Right lobe of liver (tissue), 6 donors: ENCODE results near the gene PNMA8C. TPM values are rescaled to one million over a fixed set of nuclear protein-coding genes. Genes with fewer than 3 reads are reported as not detected.
A peak's percentile ranks its signal among the peaks of the same experiment; 100 is the strongest.

Source experiments
- ATAC-seq, 4 donors: fragments of 200-7000 bp; cut with Tn5 transposase; one replicate each; pipeline ENCODE4 v1.9.1; 2020; ENCODE audit warnings: mild to moderate bottlenecking in 4 of 4, moderate library complexity in 4 of 4
- DNase-seq, 3 donors: peaks; one replicate each; pipeline ENCODE4 v3.0.0-alpha.2; 2020
- H3K27ac ChIP-seq, 3 donors: fragments of 200-600 bp; one replicate each; pipeline ENCODE4 v1.8.0; 2022
- H3K27me3 ChIP-seq, 2 donors: fragments of 200-600 bp; one replicate each; pipeline ENCODE4 v1.8.0; 2022
- H3K36me3 ChIP-seq, 4 donors: fragments of 200-600 bp; sonication (generic) in 1 of 4; one replicate each; pipeline versions ENCODE4 v1.5.1 to v1.8.0; 2017 to 2022; ENCODE audit warnings: control low read depth in 1 of 4
- H3K4me1 ChIP-seq, 4 donors: fragments of 200-600 bp; sonication (generic) in 1 of 4; one replicate each; pipeline versions ENCODE4 v1.5.1 to v1.8.0; 2017 to 2022; ENCODE audit warnings: control low read depth in 1 of 4
- H3K4me3 ChIP-seq, 3 donors: fragments of 200-600 bp; one replicate each; pipeline ENCODE4 v1.8.0; 2022
- H3K9me3 ChIP-seq, 4 donors: fragments of 200-600 bp; sonication (generic) in 1 of 4; one replicate each; pipeline versions ENCODE4 v1.5.1 to v1.8.0; 2017 to 2022; ENCODE audit warnings: control low read depth in 1 of 4
- CTCF ChIP-seq, 4 donors: fragments of 200-600 bp in 3 of 4; fragments of 450-650 bp in 1 of 4; IDR thresholded peaks; one replicate each; pipeline versions ENCODE4 v1.5.1 to v1.8.0; 2016 to 2022; ENCODE audit warnings: antibody characterized with exemption in 4 of 4, mild to moderate bottlenecking in 2 of 4
- POLR2A ChIP-seq: fragments of 450-650 bp; IDR thresholded peaks from one replicate; pipeline ENCODE4 v1.6.1; 2017; ENCODE audit warnings: antibody characterized with exemption, mild to moderate bottlenecking
- WGBS: methylation state at CpG from one replicate; pipeline ENCODE4 v1.1.6; 2018; ENCODE audit warnings: low coverage, low lambda C conversion rate; ENCODE audit not compliant: insufficient coverage; ENCODE audit errors: missing lambda C conversion rate; 5-methylcytosine and 5-hydroxymethylcytosine counted together
- intact Hi-C, 2 donors: fragments of 100-400 bp; cut with DNase I; formaldehyde crosslinking; loops; one replicate each; pipeline versions ENCODE4 v1.11.2 to v1.14.1; 2022
- total RNA-seq, 6 experiments: library from RNA; depleted of rRNA in 2 of 6; stranded (reverse); fragments of >200 nt in 2 of 6; fragmentation: NEBNext Ultra II Directional in 3 of 6; extraction: Animal tissue kit (Norgen Biotek cat#: 25700) in 3 of 6; gene quantifications; one replicate each; pipeline versions ENCODE4 v1.1.0 to v1.2.4, GENCODE V29; 2016 to 2023
- donor health status: DM: no; HTN: yes; CAD: no.
- donor health status: DM: no; HTN: no; CAD: no.
- donor health status: DM: no; HTN: no; CAD: no.
- donor health status: DM: no; HTN: yes; CAD: no.
- donor health status: DM: no; HTN: yes; CAD: no.

Gene PNMA8C
- total RNA-seq, 6 experiments from 2014 or later: not detected

- H3K4me1 ChIP-seq: no peaks in the 10 kb centered on the region
- intact Hi-C loops: loop anchor here in 1 of 2 donors (10.0 kb wide), 1 partner anchor 99 kb away; no protein-coding TSS in a partner anchor
- 86% methylated on average over 3 of the region's 7 CpGs for WGBS
- peak in 1 of 4 donors; percentile 16 for ATAC-seq
- peak; percentile 6 to 42 (median 37) for DNase-seq
- H3K36me3 ChIP-seq: peaks cover 4 to 48% (median 17%) of the 10 kb centered on the region in 4 donors
- no peaks in the 10 kb centered on the region for H3K9me3 ChIP-seq
- no peak overlapping the region for H3K4me3 ChIP-seq
- H3K27me3 ChIP-seq: no peaks in the 10 kb centered on the region
- no peak for TF ChIP-seq CTCF (IDR thresholded peaks at IDR 0.05)
- TF ChIP-seq POLR2A: no peak
- H3K27ac ChIP-seq: no peak overlapping the region
Measured at GRCh38 chr19:46383846-46384245, 44.9 kb downstream of the PNMA8C start.

- TF ChIP-seq POLR2A (no peak), CTCF (IDR thresholded peaks at IDR 0.05) (no peak)
- Histone ChIP-seq H3K9me3 (no peaks in the 10 kb centered on the region), H3K27me3 (no peaks in the 10 kb centered on the region), H3K4me3 (no peak overlapping the region), H3K27ac (no peak overlapping the region), H3K36me3 (peaks cover 4 to 46% (median 14%) of the 10 kb centered on the region in 4 donors), H3K4me1 (no peaks in the 10 kb centered on the region)
- DNase-seq (peak; percentile 13 to 40 (median 31)), ATAC-seq (no peak)
- 93% methylated on average over 14 of the region's 23 CpGs for WGBS
- intact Hi-C loops: loop anchor here in 1 of 2 donors (10.0 kb wide), 1 partner anchor 98 kb away; no protein-coding TSS in a partner anchor
Measured at GRCh38 chr19:46383171-46383815, 45.4 kb downstream of the PNMA8C start.

DNA sequence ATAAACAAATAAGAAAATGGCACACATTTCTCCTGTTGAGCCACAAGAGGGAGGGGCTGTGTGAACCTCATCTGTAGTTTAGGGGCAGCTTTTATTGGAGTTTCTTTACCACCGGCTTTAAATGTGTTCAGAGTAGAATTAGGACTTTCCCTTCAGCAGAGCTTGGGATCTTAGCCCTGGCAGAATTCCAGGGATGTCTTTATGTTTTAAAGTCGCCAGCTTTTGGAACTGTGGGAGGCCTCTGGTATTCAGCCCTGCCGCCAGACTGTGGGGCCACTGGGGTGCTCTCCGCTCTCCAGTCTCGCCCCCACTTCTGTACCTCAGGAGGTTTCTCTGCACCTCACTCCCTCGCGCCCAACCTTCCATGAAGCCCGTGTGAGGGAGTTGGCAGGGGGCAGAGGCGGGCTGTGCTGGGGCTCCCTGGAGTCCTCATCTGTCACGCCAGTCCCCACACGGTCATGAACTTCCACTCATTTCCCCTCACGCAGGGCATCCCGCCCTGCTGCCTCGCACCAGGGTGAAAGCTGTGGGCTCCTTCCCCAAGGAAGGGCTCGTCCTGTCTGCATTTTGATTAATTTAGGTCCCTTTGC, 46.9 kb downstream of the PNMA8C start:
- intact Hi-C loops: loop anchor here in 1 of 2 donors (10.0 kb wide), 1 partner anchor 97 kb away; no protein-coding TSS in a partner anchor
- Histone ChIP-seq H3K4me1 (peaks cover 0 to 4% (median 0%) of the 10 kb centered on the region in 4 donors), H3K4me3 (no peak overlapping the region), H3K9me3 (no peaks in the 10 kb centered on the region), H3K36me3 (peaks cover 4 to 52% (median 14%) of the 10 kb centered on the region in 4 donors), H3K27me3 (no peaks in the 10 kb centered on the region), H3K27ac (no peak overlapping the region)
- DNase-seq (peak; percentile 11 to 40 (median 29)), ATAC-seq (peak in 1 of 4 donors; percentile 12)
- WGBS: no CpG with 5 or more reads among the region's 15 CpGs
- TF ChIP-seq CTCF (IDR thresholded peaks at IDR 0.05): no peak

DNA sequence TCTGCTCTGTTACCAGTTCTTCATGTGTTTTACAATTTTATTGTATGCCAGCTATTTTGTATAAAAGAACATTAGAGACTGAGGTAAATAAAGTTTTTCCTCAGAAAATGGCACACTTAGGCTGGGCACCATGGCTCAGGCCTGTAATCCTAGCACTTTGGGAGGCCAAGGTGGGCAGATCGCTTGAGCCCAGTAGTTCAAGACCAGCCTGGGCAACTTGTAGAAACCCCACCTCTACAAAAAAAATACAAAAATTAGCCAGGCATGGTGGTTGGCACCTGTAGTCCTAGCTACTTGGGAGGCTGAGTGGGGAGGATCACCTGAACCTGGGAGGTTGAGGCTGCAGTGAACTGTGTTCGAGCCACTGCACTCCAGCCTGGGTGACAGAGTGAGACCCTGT, 47.4 kb downstream of the PNMA8C start:
- WGBS: 94% methylated on average over 2 of the region's 2 CpGs
- intact Hi-C loops: loop anchor here in 1 of 2 donors (10.0 kb wide), 1 partner anchor 97 kb away; no protein-coding TSS in a partner anchor
- TF ChIP-seq CTCF (IDR thresholded peaks at IDR 0.05) (no peak), POLR2A (no peak)
- no peaks in the 10 kb centered on the region for H3K27me3 ChIP-seq
- H3K4me3 ChIP-seq: no peak overlapping the region
- peaks cover 4 to 57% (median 16%) of the 10 kb centered on the region in 4 donors for H3K36me3 ChIP-seq
- no peak overlapping the region for H3K27ac ChIP-seq
- H3K9me3 ChIP-seq: no peaks in the 10 kb centered on the region
- DNase-seq (peak in 2 of 3 donors; percentile 2 to 16), ATAC-seq (no peak)
- H3K4me1 ChIP-seq: peaks cover 0 to 4% (median 0%) of the 10 kb centered on the region in 4 donors
